Activated T-helper 17 cell treated with anti-CD3 and anti-CD28 coated beads, Interleukin-2, amount 50 U/mL, for 72 hours (primary cell): Measurements from ENCODE around the gene CDV3. TPM values are rescaled to one million over a fixed set of nuclear protein-coding genes. Genes with fewer than 3 reads are reported as not detected.

Experiments
- ATAC-seq: fragments of 150-1000 bp; cut with Tn5 transposase; replicated peaks from 2 replicates; pipeline ENCODE4 v1.10.0; 2021; ENCODE audit warnings: mild to moderate bottlenecking, moderate library complexity
- H3K27ac Mint-ChIP-seq: one replicate; pipeline ENCODE4 v1.8.0; 2022; ENCODE audit warnings: mixed read lengths
- H3K27me3 Mint-ChIP-seq: one replicate; pipeline ENCODE4 v1.8.0; 2022; ENCODE audit warnings: mixed read lengths
- H3K36me3 Mint-ChIP-seq: one replicate; pipeline ENCODE4 v1.8.0; 2022; ENCODE audit warnings: low read depth, mild to moderate bottlenecking, mixed read lengths
- H3K4me1 Mint-ChIP-seq: one replicate; pipeline ENCODE4 v1.8.0; 2022; ENCODE audit warnings: mixed read lengths
- H3K4me3 Mint-ChIP-seq: one replicate; pipeline ENCODE4 v1.8.0; 2022; ENCODE audit warnings: mild to moderate bottlenecking, mixed read lengths
- H3K9me3 Mint-ChIP-seq: one replicate; pipeline ENCODE4 v1.8.0; 2022; ENCODE audit warnings: mixed read lengths
- total RNA-seq, 2 donors: library from RNA; stranded (reverse); gene quantifications; one replicate each; pipeline ENCODE4 v1.2.3, GENCODE V29; 2022

The CDV3 gene
- total RNA-seq, 2 donors from 2014 or later = 131 to 245 TPM

GRCh38 chr3:133607816-133608215 is 34.3 kb downstream of the CDV3 start:
- H3K27me3 Mint-ChIP-seq = no peaks in the 10 kb centered on the region
- H3K36me3 Mint-ChIP-seq = peaks cover 96% of the 10 kb centered on the region
- no peaks in the 10 kb centered on the region for H3K4me1 Mint-ChIP-seq
- ATAC-seq = no peak
- H3K4me3 Mint-ChIP-seq = no peak overlapping the region
- no peaks in the 10 kb centered on the region for H3K9me3 Mint-ChIP-seq
- no peak overlapping the region for H3K27ac Mint-ChIP-seq

DNA sequence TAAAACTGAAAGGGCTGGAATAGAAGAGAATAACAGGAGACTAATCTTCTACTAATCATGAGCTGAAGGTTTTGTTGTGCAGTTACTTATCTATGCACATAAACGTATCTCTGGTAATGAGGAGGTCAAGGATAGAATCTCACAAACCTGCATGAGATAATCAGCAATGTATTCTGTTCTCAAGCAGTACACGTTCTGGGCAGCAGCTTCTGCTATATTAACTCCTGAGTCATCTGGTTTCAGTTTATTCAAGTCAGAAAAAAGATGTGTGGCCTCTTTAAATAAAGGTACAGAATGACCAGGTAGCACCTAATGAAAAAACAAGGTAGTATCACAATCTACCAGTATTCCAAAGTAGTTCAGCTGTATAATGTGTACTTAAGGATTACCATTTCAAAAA is 34.9 kb downstream of the CDV3 start:
- Mint-ChIP-seq H3K27me3 (no peaks in the 10 kb centered on the region), H3K4me1 (no peaks in the 10 kb centered on the region), H3K4me3 (no peak overlapping the region), H3K36me3 (peaks cover 97% of the 10 kb centered on the region), H3K27ac (no peak overlapping the region), H3K9me3 (no peaks in the 10 kb centered on the region)
- no peak for ATAC-seq

GRCh38 chr3:133610031-133610430 is 36.5 kb downstream of the CDV3 start:
- Mint-ChIP-seq H3K4me1 (no peaks in the 10 kb centered on the region), H3K27ac (no peak overlapping the region), H3K27me3 (no peaks in the 10 kb centered on the region), H3K4me3 (no peak overlapping the region), H3K36me3 (peaks cover 97% of the 10 kb centered on the region), H3K9me3 (no peaks in the 10 kb centered on the region)
- ATAC-seq = no peak

- no peaks in the 10 kb centered on the region for H3K9me3 Mint-ChIP-seq
- ATAC-seq = no peak
- no peaks in the 10 kb centered on the region for H3K4me1 Mint-ChIP-seq
- H3K27me3 Mint-ChIP-seq = no peaks in the 10 kb centered on the region
- no peak overlapping the region for H3K4me3 Mint-ChIP-seq
- H3K36me3 Mint-ChIP-seq = peaks cover 97% of the 10 kb centered on the region
- H3K27ac Mint-ChIP-seq = no peak overlapping the region
Measured at GRCh38 chr3:133611534-133611933, 38.0 kb downstream of the CDV3 start.

GRCh38 chr3:133620066-133620784 is 46.7 kb downstream of the CDV3 start:
- peaks cover 100% of the 10 kb centered on the region for H3K36me3 Mint-ChIP-seq
- H3K27ac Mint-ChIP-seq = no peak overlapping the region
- H3K4me1 Mint-ChIP-seq = no peaks in the 10 kb centered on the region
- no peaks in the 10 kb centered on the region for H3K27me3 Mint-ChIP-seq
- peak; percentile 23 for ATAC-seq
- no peaks in the 10 kb centered on the region for H3K9me3 Mint-ChIP-seq
- H3K4me3 Mint-ChIP-seq = no peak overlapping the region

DNA sequence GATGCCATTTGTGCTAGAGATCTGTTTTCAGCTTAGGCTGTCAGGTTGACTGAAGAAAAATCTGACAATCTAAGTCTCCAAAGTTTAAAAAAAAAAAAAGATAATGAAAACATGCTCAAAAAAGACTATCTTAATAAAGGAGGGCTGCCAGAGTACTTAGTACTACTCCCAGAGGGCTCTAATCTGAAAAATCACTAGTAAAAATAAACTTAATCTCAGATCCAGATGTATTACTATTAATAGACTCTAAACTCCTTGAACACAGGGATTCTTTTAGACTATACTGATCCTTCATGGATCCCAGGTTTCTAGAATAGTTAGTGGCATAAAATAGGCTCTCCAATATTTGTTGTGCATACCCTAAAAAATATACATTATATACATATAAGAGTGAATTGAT is 54.3 kb downstream of the CDV3 start:
- Mint-ChIP-seq H3K4me1 (no peaks in the 10 kb centered on the region), H3K9me3 (no peaks in the 10 kb centered on the region)

DNA sequence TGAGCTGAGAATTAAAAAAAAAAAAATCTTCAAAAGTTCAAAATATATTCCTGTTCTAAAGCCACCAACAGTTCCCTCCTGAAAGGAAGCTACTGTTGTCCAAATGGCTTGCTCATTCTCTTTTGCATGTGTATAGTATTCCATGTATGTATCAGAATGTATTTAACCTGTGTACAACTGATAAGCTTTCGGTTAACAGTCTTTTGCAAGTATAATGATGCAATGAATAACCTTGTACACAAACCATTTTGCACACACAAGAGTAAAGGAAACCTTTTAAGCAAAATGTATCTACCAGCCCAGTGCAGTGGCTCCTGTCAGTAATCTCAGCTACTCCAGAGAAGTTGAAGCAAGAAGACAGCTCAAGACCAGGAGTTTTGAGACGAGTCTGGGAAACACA is 55.7 kb downstream of the CDV3 start:
- no peak for ATAC-seq
- H3K27me3 Mint-ChIP-seq = no peaks in the 10 kb centered on the region
- H3K4me3 Mint-ChIP-seq = no peak overlapping the region
- H3K36me3 Mint-ChIP-seq = peaks cover 97% of the 10 kb centered on the region
- no peaks in the 10 kb centered on the region for H3K9me3 Mint-ChIP-seq
- no peaks in the 10 kb centered on the region for H3K4me1 Mint-ChIP-seq
- peak overlapping the region; percentile 18 for H3K27ac Mint-ChIP-seq

More for the DNA sequence above, 54.3 kb downstream of the CDV3 start:
- Mint-ChIP-seq H3K4me3 (no peak overlapping the region), H3K27ac (no peak overlapping the region), H3K27me3 (no peaks in the 10 kb centered on the region), H3K36me3 (peaks cover 97% of the 10 kb centered on the region)
- ATAC-seq = no peak

- no peak for ATAC-seq
- Mint-ChIP-seq H3K27ac (no peak overlapping the region), H3K9me3 (no peaks in the 10 kb centered on the region), H3K27me3 (no peaks in the 10 kb centered on the region), H3K4me3 (no peak overlapping the region), H3K4me1 (no peaks in the 10 kb centered on the region), H3K36me3 (peaks cover 97% of the 10 kb centered on the region)
Measured at GRCh38 chr3:133633439-133633838, 60.0 kb downstream of the CDV3 start.

Other genes with a start within 250 kb of the CDV3 start
- gene BFSP2, start 173.6 kb upstream of the CDV3 start, total RNA-seq = 1 to 10 TPM in 1 of 2 donors, not detected in 1; 1.0 TPM
- 10 to 100 TPM; 86.0 to 96.7 TPM for gene TOPBP1, start 88.3 kb downstream of the CDV3 start, total RNA-seq
- 1 to 10 TPM in 1 of 2 donors, under 1 TPM in 1; 0.50 to 1.9 TPM for gene TF, start 172.7 kb downstream of the CDV3 start, total RNA-seq
- 10 to 100 TPM; 26.2 to 80.6 TPM for gene SRPRB, start 232.1 kb downstream of the CDV3 start, total RNA-seq